MG63 (cell line): ENCODE results near the gene DUT. TPM values are rescaled to one million over a fixed set of nuclear protein-coding genes. Genes with fewer than 3 reads are reported as not detected.

Experiments used
- DNase-seq: peaks from one replicate; pipeline ENCODE4 v3.0.0-alpha.2; 2020
- H3K27me3 ChIP-seq: fragments of 250-450 bp; sonication (Bioruptor Pico); 2 replicates; pipeline ENCODE4 v1.5.1; 2020; ENCODE audit warnings: mild to moderate bottlenecking, moderate library complexity
- H3K36me3 ChIP-seq: fragments of 250-450 bp; sonication (Bioruptor Pico); 2 replicates; pipeline ENCODE4 v1.5.1; 2020; ENCODE audit warnings: mild to moderate bottlenecking, moderate library complexity
- H3K4me3 ChIP-seq: fragments of 250-450 bp; sonication (Bioruptor Pico); 2 replicates; pipeline ENCODE4 v1.5.1; 2020; ENCODE audit warnings: mild to moderate bottlenecking, moderate library complexity
- H3K9me3 ChIP-seq: fragments of 250-450 bp; sonication (Bioruptor Pico); 2 replicates; pipeline ENCODE4 v1.5.1; 2020; ENCODE audit warnings: mild to moderate bottlenecking, moderate library complexity
- total RNA-seq: library from RNA; depleted of rRNA; stranded (reverse); fragments of >200 nt; shearing (Covaris generic); gene quantifications from 2 replicates; pipeline ENCODE4 v1.2.3, GENCODE V29; 2014; ENCODE audit warnings: low replicate concordance; rRNA removed

DUT gene
- total RNA-seq, 1 experiment from 2014 or later = 250 TPM

- Histone ChIP-seq H3K4me3 (no peak overlapping the region), H3K36me3 (no peaks in the 10 kb centered on the region; the same call in 1 of the 2 replicates), H3K27me3 (peaks cover 3% of the 10 kb centered on the region; the same call in 1 of the 2 replicates), H3K9me3 (no peaks in the 10 kb centered on the region)
- DNase-seq = no peak
Measured at GRCh38 chr15:48383031-48383430, 51.8 kb downstream of the DUT start.

DNA sequence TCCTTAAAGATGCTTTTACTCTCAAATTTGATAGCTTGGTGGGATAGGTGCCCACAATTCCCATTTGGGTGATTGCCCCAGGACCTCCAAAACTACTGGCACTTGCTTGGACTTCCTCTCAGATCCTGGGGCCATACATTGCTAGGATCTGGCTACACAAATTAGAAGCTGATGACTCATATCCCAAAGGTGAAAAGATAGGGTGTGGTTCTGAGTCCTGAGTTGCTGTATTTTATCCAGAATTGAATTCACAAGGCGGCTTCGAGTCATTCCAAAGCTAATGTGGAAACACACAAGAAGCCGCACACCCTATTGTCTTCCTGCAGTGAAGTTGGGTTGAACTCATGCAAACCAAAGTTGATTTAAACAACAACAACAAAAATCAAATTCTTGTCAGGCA, 53.4 kb downstream of the DUT start:
- DNase-seq = no peak
- no peaks in the 10 kb centered on the region; the same call in 1 of the 2 replicates for H3K36me3 ChIP-seq
- no peaks in the 10 kb centered on the region for H3K9me3 ChIP-seq
- H3K27me3 ChIP-seq = peaks cover 2% of the 10 kb centered on the region; the same call in 1 of the 2 replicates
- H3K4me3 ChIP-seq = no peak overlapping the region

DNA sequence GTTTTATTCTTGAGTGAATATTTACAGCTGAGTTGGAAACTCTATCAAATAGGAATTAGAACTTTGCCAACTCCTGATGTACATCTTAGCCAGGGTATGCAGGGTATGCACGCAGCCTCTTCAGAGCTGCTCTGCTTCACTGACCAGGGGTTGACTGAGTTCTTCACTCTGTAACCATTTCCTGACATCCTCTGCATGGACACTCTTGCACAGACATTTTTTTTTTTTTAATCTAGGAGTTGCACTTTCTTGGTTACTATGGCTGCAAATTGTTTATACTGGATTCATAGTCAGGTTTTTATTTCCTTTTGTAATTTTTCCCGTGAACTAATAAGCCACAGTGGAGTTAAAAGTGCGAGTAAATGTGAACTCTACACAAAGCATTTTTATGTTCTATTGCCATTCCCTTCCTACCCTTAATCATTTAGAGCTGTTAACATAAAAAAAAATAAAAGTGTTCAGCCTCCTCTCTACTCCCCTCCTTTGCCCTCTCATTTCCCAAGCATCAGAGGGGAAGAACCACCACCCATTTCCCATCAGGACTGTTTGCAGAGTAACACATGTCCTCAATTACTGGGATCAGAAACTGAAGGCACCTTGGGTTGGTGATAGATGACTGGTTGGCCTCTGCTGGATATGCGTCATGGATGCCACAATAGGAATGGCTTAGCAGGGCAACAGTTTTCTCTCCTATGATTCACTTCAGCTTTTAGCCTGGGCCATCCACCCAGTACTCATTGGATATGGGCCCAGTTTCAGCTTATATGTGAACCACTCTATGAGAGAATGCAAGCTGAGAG, 54.0 kb downstream of the DUT start:
- Histone ChIP-seq H3K4me3 (no peak overlapping the region), H3K36me3 (no peaks in the 10 kb centered on the region; the same call in 1 of the 2 replicates), H3K27me3 (no peaks in the 10 kb centered on the region), H3K9me3 (no peaks in the 10 kb centered on the region)
- DNase-seq = peak; percentile 92

- Histone ChIP-seq H3K36me3 (no peaks in the 10 kb centered on the region; the same call in 1 of the 2 replicates), H3K9me3 (no peaks in the 10 kb centered on the region), H3K27me3 (no peaks in the 10 kb centered on the region), H3K4me3 (no peak overlapping the region)
- peak; percentile 81 for DNase-seq
Measured at GRCh38 chr15:48388016-48388851, 57.0 kb downstream of the DUT start.

GRCh38 chr15:48388910-48389309, 57.7 kb downstream of the DUT start:
- H3K27me3 ChIP-seq = no peaks in the 10 kb centered on the region
- H3K9me3 ChIP-seq = no peaks in the 10 kb centered on the region
- no peak for DNase-seq
- no peak overlapping the region for H3K4me3 ChIP-seq
- H3K36me3 ChIP-seq = no peaks in the 10 kb centered on the region; the same call in 1 of the 2 replicates

- DNase-seq = no peak
- Histone ChIP-seq H3K36me3 (no peaks in the 10 kb centered on the region; the same call in 1 of the 2 replicates), H3K9me3 (no peaks in the 10 kb centered on the region), H3K27me3 (no peaks in the 10 kb centered on the region), H3K4me3 (no peak overlapping the region)
Measured at GRCh38 chr15:48389691-48390143, 58.5 kb downstream of the DUT start.

- Histone ChIP-seq H3K27me3 (no peaks in the 10 kb centered on the region), H3K4me3 (no peak overlapping the region), H3K36me3 (no peaks in the 10 kb centered on the region; the same call in 1 of the 2 replicates), H3K9me3 (no peaks in the 10 kb centered on the region)
- DNase-seq = no peak
Measured at GRCh38 chr15:48391950-48392349, 60.7 kb downstream of the DUT start.

- Histone ChIP-seq H3K36me3 (no peaks in the 10 kb centered on the region), H3K27me3 (no peaks in the 10 kb centered on the region), H3K4me3 (no peak overlapping the region), H3K9me3 (no peaks in the 10 kb centered on the region)
- peak; percentile 43 for DNase-seq
Measured at GRCh38 chr15:48392356-48392755, 61.1 kb downstream of the DUT start.

Other genes starting within 250 kb of the DUT start
- not detected in 2 replicates for gene SLC24A5, start 210.4 kb upstream of the DUT start, total RNA-seq
- 5.6 and 7.6 TPM in 2 replicates for gene MYEF2, start 153.1 kb upstream of the DUT start, total RNA-seq
- gene CTXN2, start 139.8 kb upstream of the DUT start, total RNA-seq = not detected in 2 replicates
- not detected in 2 replicates for gene SLC12A1, start 125.1 kb upstream of the DUT start, total RNA-seq